ENCODE measurements around the gene SLC39A11. TPM values are rescaled to one million over a fixed set of nuclear protein-coding genes. Genes with fewer than 3 reads are reported as not detected.

SLC39A11 gene
- total and polyA plus RNA-seq, 2 of the 13 experiments (the other 11 are each of a cell fraction or from before 2014, with no cell fraction given): 17.2 to 31.5 TPM

DNA sequence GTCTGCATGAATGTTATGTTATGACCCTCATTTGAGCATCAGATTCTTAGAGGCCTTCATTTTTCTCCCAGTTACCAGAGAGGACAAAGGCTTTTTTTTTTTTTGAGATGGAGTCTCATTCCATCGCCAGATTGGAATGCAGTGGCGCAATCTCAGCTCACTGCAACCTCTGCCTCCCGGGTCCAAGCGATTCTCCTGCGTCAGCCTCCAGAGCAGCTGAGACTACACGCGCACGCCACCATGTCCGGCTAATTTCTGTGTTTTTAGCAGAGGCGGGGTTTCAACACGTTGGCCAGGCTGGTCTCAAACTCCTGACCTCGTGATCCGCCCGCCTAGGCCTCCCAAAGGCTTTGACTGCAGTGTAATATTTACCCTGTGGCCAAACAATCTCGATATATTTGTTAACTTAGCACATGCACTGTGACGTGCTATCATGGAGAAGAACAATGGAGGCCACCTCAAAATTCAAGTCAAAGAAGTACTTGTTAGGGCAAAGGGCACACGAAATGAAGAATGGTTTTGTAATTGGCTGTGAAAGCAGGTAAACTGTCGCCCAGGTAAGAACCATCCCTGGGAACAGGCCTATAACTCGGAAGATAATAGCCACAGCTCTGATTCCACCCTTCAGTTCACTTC, 303.4 kb downstream of the SLC39A11 start (continued):
- no peak for TF ChIP-seq HNRNPK (IDR thresholded peaks at IDR 0.05; ENCODE audit: low read depth, low read length, poor library complexity, severe bottlenecking)
- peak; percentile 45; the same call in 1 of the 2 replicates for TF ChIP-seq KDM1A (CRISPR knock-in tag; IDR thresholded peaks at IDR 0.05)
- TF ChIP-seq ZNF614 (CRISPR knock-in tag; IDR thresholded peaks at IDR 0.05; ENCODE audit: borderline replicate concordance): 0 out of 2 replicates have a peak, but pooled peaks have one; percentile 56
- TF ChIP-seq EEA1 (CRISPR knock-in tag; IDR thresholded peaks at IDR 0.05; ENCODE audit: borderline replicate concordance): no peak
- no peak for TF ChIP-seq PAWR (CRISPR knock-in tag; IDR thresholded peaks at IDR 0.05; ENCODE audit: borderline replicate concordance)
- TF ChIP-seq NCOR1 (IDR thresholded peaks at IDR 0.05; ENCODE audit: borderline replicate concordance, low read length): peak; percentile 65; the same call in 1 of the 2 replicates
- peak; percentile 68 for TF ChIP-seq TBX2 (CRISPR knock-in tag; IDR thresholded peaks at IDR 0.05; ENCODE audit: borderline replicate concordance)
- no peak for TF ChIP-seq ZNF136 (CRISPR knock-in tag; IDR thresholded peaks at IDR 0.05; ENCODE audit: low read depth)
- TF ChIP-seq, protein P1, sequence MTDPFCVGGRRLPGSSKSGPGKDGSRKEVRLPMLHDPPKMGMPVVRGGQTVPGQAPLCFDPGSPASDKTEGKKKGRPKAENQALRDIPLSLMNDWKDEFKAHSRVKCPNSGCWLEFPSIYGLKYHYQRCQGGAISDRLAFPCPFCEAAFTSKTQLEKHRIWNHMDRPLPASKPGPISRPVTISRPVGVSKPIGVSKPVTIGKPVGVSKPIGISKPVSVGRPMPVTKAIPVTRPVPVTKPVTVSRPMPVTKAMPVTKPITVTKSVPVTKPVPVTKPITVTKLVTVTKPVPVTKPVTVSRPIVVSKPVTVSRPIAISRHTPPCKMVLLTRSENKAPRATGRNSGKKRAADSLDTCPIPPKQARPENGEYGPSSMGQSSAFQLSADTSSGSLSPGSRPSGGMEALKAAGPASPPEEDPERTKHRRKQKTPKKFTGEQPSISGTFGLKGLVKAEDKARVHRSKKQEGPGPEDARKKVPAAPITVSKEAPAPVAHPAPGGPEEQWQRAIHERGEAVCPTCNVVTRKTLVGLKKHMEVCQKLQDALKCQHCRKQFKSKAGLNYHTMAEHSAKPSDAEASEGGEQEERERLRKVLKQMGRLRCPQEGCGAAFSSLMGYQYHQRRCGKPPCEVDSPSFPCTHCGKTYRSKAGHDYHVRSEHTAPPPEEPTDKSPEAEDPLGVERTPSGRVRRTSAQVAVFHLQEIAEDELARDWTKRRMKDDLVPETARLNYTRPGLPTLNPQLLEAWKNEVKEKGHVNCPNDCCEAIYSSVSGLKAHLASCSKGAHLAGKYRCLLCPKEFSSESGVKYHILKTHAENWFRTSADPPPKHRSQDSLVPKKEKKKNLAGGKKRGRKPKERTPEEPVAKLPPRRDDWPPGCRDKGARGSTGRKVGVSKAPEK (CRISPR knock-in tag; IDR thresholded peaks at IDR 0.05; ENCODE audit: borderline replicate concordance): no peak
- no peak for TF ChIP-seq HES4 (CRISPR knock-in tag; IDR thresholded peaks at IDR 0.05; ENCODE audit: borderline replicate concordance)
- no peak for TF ChIP-seq NR3C1 (CRISPR knock-in tag; IDR thresholded peaks at IDR 0.05)
- TF ChIP-seq DR1 (CRISPR knock-in tag; IDR thresholded peaks at IDR 0.05): no peak
- no peak for TF ChIP-seq FOSL1 (CRISPR knock-in tag; IDR thresholded peaks at IDR 0.05; ENCODE audit: borderline replicate concordance)
- TF ChIP-seq ZNF264 (CRISPR knock-in tag; IDR thresholded peaks at IDR 0.05): 0 out of 2 replicates have a peak, but pooled peaks have one; percentile 32
- TF ChIP-seq ZNF670 (CRISPR knock-in tag; IDR thresholded peaks at IDR 0.05; ENCODE audit: borderline replicate concordance): no peak
- no peak for TF ChIP-seq MAFF (IDR thresholded peaks at IDR 0.05; ENCODE audit: low read depth, low read length)
- no peak for TF ChIP-seq NR2F2 (IDR thresholded peaks at IDR 0.05; ENCODE audit: borderline replicate concordance, low read depth)
- TF ChIP-seq, protein P2, sequence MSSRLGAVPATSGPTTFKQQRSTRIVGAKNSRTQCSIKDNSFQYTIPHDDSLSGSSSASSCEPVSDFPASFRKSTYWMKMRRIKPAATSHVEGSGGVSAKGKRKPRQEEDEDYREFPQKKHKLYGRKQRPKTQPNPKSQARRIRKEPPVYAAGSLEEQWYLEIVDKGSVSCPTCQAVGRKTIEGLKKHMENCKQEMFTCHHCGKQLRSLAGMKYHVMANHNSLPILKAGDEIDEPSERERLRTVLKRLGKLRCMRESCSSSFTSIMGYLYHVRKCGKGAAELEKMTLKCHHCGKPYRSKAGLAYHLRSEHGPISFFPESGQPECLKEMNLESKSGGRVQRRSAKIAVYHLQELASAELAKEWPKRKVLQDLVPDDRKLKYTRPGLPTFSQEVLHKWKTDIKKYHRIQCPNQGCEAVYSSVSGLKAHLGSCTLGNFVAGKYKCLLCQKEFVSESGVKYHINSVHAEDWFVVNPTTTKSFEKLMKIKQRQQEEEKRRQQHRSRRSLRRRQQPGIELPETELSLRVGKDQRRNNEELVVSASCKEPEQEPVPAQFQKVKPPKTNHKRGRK (CRISPR knock-in tag; IDR thresholded peaks at IDR 0.05): no peak
- peak; percentile 55 for TF ChIP-seq FOSL2 (CRISPR knock-in tag; IDR thresholded peaks at IDR 0.05)
- TF ChIP-seq HCFC1 (IDR thresholded peaks at IDR 0.05; ENCODE audit: low read depth, low read length): no peak
- TF ChIP-seq MXD4 (CRISPR knock-in tag; IDR thresholded peaks at IDR 0.05): no peak
- TF ChIP-seq, protein P3, sequence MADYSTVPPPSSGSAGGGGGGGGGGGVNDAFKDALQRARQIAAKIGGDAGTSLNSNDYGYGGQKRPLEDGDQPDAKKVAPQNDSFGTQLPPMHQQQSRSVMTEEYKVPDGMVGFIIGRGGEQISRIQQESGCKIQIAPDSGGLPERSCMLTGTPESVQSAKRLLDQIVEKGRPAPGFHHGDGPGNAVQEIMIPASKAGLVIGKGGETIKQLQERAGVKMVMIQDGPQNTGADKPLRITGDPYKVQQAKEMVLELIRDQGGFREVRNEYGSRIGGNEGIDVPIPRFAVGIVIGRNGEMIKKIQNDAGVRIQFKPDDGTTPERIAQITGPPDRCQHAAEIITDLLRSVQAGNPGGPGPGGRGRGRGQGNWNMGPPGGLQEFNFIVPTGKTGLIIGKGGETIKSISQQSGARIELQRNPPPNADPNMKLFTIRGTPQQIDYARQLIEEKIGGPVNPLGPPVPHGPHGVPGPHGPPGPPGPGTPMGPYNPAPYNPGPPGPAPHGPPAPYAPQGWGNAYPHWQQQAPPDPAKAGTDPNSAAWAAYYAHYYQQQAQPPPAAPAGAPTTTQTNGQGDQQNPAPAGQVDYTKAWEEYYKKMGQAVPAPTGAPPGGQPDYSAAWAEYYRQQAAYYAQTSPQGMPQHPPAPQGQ (CRISPR knock-in tag; IDR thresholded peaks at IDR 0.05; ENCODE audit: borderline replicate concordance): no peak
- no peak for TF ChIP-seq ZNF678 (CRISPR knock-in tag; IDR thresholded peaks at IDR 0.05)
- peak; percentile 66 for TF ChIP-seq PHF21A (CRISPR knock-in tag; IDR thresholded peaks at IDR 0.05)
- TF ChIP-seq PTBP1 (IDR thresholded peaks at IDR 0.05; ENCODE audit: low read depth, low read length, poor library complexity, severe bottlenecking): no peak

All from HepG2 (cell line).